NK-92 (cell line): ENCODE data around the gene LRRC28.

Experiments
- DNase-seq: peaks from one replicate; lab custom pipeline; 2025; ENCODE audit not compliant: unreplicated experiment; lab: John Stamatoyannopoulos, UW

LRRC28 gene

DNA sequence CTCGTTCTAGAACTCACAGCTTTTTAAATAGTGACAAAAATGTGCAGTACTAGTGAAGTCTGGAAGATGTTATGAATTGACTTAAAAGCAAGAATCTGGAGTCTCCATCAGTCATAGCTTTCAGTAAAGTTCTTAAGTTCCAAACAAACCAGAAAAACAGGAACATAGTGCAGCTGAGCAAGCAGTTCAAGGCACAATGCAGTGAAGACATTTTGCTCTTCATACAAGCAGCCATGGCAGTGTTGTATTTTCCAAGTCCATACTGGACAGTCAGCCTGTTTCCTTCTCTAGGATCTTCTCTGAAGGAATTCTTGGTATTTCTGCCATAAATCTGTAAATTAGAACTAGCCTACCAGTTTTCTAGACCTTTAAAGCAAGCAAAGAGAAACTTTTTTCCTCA lies 90.5 kb downstream of the LRRC28 start:
- DNase-seq, result no peak

DNA sequence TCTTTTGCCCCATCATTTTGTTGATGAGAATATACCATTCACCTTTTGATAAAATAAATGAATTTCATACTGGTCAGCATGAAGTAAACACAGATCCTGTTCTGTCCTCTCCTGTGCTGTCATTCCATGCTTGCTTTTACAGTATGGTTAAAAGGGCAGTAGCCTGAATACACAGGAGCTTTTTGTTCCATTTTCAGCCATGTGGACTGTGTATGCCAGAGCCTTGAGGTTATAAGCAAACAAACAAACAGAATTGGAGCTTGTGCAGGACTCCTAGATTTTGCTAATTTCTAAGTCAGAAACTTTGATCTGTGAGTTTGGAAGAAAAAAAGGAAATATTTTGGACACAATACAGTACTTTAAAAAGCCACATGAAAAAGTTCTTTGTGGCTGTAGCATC lies 91.9 kb downstream of the LRRC28 start:
- DNase-seq, result no peak

DNA sequence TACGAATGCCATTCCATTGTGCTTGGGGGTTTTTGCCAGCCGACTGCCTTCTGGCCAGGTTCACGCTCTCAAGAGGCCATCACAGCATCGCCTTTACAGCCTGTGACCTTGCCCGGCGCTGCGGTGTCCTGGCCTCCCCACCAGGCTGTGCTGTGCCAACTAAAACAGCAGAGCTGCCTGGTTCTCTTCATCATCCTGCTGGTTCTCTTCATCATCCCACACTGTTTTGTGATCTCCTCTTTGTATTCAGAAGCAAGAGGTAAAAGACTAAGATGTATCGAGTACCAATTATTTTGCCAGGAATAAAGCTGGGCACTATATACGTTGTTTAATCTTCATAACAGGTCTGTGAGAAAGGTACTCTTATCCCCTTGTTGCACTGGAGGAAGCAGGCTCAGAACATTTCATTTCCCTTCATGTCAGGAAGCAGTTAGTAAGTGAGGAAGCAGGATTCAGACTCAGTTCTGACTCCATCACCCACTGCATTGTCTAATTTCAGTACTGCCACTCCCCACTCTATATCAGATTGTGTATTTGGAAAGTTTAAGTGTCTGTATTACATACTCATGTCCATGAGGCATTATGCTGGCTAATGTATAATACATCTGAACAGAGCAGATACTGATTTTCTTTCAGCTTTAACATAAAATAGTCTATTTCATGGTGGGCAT lies 92.7 kb downstream of the LRRC28 start:
- DNase-seq, result no peak

DNA sequence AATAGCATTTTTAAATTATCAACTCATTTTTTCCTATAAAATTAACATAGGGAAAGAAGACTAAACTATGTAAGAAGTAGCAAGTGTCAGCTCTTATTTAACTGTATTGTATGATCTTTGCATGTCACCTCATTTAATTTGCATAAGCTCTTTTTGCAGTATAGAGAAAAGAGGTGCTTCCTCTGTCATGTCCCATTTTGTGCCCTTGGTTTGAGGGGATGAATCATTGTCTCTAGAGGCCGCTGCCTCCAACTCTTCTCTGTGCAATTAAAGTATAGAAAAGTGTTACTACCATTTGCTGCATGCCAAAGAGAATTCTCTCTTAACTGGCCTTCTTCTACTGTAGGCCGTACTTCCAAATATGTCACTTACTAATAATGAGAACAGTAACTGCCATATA lies 93.4 kb downstream of the LRRC28 start:
- DNase-seq, result no peak

- no peak for DNase-seq
Measured at GRCh38 chr15:99345242-99345641, 94.0 kb downstream of the LRRC28 start.

DNA sequence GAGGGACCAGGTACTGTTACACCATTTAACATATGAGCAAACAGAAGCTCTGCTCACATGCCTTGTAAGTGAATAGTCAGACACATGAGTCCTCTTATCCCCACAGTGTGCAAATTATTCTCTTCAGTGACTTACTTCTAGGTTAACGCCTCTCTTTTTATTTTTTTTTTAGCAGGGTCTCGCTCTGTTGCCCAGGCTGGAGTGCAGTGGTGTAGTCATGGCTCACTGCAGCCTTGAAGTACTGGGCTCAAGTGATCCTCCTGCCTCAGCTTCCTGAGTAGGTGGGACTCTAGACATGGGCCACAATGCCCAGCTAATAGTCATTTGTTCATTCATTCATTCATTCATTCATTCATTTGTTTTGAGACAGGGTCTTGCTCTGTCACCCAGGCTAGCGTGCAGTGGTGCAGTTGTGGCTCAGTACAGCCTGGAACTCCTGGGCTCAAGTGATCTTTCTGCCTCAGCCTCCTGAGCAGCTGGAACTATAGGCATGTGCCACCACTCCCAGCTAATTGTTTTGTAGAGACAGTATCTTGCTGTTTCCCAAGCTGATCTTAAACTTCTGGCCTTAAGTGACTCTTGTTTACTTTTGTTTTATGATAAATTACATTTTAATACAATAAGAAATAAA lies 94.7 kb downstream of the LRRC28 start:
- DNase-seq, result no peak

DNA sequence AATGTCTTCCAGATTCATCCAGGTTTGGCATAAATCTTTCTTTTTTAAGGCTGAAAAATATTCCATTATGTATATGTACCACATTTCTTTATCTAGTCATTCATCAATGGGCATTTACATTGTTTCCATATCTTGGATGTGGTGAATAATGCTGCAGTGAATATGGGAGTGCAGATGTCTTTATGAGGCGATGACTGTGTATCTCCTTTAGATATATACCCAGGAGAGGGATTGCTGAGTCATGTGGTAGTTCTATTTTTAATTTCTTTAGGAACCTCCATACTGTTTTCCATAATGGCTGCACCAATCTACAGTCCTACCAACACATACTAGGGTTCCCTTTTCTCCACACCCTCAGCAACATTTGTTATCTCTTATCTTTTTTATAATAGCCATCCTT lies 96.3 kb downstream of the LRRC28 start:
- no peak for DNase-seq

- DNase-seq, result no peak
Measured at GRCh38 chr15:99348412-99348811, 97.1 kb downstream of the LRRC28 start.

DNA sequence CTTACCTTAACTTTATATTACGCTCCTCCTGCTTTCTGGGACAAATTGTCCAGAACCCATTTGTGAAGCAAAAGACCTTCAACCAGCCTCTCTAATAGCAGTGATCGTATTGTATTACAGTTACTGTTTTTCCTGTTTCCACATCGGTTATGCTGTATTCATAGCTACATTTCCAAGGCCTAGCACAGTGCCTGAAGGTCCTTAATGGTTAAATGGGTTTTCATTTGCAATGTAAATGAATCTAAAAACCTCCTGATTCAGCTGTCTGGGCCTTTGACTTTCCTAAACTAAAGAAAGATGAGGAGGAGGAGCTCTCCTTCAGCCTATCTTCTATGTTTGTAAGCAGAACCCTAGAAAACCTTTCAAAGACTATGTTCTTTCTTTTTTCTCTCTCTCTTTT lies 99.1 kb downstream of the LRRC28 start:
- no peak for DNase-seq

- DNase-seq, result no peak
Measured at GRCh38 chr15:99359769-99360168, 108.5 kb downstream of the LRRC28 start.

DNA sequence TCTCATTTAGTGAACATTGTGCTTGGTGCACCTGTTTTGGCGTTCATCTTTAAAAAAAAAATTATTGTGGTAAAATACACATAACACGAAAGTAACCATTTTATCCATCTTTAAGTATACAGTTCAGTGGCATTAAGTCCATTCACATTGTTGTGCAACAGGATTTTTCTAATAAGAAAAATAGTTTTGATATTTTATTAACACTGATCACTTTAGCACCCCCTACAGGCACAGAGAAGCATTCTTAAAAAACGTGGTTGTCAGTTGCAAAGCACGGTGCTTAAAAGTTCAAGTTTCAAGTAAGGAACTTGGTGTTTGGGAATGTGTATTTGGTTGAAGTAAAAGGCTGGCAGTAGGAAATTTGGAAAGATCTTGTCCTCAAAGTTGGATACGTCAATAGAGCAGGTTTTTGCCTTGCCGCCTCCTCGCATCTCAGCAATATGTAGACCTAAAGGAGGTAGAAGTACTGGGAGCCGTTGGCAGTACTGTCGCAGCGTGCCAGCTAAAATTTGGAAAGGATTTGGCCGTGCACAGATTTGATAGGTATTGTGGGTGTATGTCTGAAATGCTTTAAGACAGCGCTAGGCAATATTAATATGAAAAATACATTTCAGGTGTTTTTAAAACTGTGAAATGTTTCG lies 110.4 kb downstream of the LRRC28 start:
- no peak for DNase-seq

GRCh38 chr15:99365242-99365641 lies 114.0 kb downstream of the LRRC28 start:
- no peak for DNase-seq

- DNase-seq, result no peak
Measured at GRCh38 chr15:99366013-99366412, 114.7 kb downstream of the LRRC28 start.

DNA sequence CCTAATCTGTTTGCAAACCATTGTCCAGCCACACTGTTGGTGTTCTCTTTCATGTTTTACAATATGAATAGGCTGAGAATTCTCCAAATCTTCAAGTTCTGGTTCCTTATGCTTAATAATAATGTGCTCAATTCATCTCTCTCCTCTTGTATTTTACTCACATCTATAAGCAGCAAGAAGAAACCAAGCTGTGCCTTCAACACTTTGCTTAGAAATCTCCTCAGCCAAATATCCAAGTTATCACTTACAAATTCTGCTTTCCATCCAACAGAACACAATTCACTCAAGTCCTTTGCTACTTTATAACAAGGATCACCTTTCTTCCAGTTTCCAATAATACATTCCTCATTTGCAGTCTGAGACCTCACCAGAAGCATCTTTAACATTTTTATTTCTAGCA lies 117.5 kb downstream of the LRRC28 start:
- no peak for DNase-seq

GRCh38 chr15:99369196-99369595 lies 117.9 kb downstream of the LRRC28 start:
- no peak for DNase-seq

DNA sequence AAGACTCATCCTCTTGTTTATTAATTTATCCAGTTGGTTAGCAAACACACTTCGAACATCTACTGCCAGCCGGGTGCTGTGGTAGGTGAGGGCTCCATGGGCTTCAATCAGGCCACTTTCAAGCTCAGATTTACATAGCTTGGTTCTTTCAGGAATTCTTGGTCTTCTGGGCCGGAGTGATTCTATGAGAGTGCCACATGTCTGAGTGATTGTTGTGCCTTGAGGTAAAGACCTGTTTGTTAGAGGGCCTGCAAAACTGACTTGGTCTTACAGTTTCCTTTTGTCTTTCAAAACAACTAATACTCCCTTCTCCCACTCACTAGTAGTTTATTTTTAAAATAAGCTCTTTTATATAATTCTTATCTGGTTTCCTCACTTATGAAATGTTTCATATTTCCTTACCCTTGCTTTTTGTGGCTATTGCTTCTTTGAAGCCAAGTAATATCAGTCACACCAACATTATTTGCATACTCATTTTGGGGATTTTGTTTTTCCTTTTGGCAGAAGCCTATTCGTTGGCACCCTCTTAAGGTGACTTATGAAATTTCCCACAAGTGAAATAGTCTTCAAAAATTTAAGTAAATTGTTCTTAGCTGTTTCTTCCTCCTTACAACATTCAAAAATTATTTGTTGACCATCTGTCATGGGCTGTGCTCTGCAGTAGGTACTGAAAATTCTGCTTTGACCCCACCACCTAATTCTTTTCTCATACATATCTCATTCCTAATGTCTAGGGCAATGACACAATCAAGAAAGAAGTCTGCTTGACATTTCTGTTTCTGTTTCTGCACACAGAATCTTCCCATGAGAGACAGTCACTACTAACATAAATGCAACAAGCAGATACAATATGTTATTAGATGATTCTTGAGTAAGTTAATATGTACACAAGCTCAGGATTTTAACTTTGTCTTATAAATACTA lies 120.2 kb downstream of the LRRC28 start:
- no peak for DNase-seq

DNA sequence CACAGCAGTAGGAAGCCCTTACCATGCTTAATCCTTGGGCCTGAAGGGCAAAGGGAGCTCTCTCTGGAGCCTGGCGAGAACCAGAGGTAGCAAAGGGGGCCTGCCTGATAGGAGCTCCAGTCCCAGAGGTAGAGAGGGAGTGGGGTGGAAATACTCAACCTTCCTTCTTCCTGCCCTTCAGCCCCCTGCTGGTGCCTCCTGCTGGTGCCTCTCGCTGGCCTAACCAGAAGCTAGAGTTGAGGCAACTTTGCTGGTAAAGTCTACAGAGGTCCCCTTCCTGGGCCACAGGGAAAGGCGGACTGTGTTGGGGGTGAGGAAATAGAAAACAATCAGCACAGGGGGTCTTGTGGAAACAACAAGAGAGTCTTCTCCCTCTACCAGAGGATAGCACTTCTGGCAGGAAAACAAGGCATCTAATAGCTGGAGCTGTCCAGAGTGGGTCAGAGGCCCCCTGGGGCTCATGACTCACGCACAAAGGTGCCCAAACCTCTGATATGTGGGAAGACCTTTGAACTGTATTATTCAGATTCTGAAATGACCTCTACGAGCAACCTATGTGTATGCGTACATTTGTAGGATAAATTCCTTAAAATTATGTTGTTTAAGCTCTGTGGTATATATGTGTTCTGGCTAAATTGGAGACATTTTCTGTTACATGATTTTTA lies 133.9 kb downstream of the LRRC28 start:
- DNase-seq, result no peak

DNA sequence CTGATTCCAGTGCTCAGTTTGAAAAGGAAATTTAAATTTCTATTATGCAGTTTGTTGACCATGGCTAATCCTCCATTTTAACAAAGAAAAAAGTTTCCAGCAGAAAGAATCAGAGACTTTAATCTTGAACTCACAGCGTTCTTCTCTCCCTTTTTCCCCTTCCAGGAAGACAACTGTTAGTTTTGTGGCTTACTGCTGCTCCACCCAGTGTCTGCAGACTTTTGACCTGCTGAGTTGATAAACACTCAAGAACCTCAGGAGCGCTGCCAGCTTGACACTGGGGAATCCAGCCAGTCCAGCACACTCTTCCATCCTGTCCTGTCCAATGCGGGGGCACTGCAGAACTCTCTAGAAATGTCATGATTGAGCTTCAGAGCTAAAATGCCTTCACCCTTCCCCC lies 134.6 kb downstream of the LRRC28 start:
- no peak for DNase-seq

- DNase-seq, result no peak
Measured at GRCh38 chr15:99386391-99386790, 135.1 kb downstream of the LRRC28 start.

DNA sequence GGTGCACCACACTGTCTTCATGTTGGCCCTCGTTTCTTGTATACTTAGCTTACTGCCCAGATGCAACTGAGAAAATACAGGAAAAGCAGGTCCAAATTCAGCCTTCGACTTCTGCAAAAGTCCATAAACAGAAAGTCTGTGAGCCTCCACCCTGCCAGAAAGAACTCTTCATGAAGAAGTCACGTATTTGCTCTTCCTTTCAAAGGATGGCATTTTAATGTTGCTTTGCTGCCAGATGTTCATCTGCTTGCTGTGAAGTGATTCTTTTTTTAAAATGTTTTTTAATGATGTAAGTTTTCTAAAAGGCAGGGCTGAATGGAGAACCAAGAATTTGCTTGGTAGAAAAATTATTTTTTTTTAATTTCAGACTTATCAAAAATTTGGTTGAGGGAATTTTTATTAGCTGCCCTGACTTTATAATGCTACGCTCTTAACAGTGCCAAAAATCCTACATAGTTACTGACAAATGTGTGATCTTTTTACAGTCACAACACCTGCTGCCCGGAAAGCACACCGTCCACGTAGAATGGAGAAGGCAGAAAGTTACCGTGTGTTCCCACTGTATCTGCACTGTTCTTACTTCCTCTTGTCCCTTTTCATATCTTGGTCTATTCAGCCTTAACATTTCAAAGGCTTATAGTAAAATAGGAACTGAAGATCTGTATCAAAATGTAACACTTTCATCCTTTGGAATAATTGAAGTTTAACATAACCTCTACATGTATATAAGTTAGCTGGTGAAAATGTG lies 136.3 kb downstream of the LRRC28 start:
- DNase-seq, result no peak
